ENCODE data around the gene PDE8A. TPM values are rescaled to one million over a fixed set of nuclear protein-coding genes. Genes with fewer than 3 reads are reported as not detected.

PDE8A gene
- total RNA-seq, 1 donor from 2014 or later: 43.4 TPM

DNA sequence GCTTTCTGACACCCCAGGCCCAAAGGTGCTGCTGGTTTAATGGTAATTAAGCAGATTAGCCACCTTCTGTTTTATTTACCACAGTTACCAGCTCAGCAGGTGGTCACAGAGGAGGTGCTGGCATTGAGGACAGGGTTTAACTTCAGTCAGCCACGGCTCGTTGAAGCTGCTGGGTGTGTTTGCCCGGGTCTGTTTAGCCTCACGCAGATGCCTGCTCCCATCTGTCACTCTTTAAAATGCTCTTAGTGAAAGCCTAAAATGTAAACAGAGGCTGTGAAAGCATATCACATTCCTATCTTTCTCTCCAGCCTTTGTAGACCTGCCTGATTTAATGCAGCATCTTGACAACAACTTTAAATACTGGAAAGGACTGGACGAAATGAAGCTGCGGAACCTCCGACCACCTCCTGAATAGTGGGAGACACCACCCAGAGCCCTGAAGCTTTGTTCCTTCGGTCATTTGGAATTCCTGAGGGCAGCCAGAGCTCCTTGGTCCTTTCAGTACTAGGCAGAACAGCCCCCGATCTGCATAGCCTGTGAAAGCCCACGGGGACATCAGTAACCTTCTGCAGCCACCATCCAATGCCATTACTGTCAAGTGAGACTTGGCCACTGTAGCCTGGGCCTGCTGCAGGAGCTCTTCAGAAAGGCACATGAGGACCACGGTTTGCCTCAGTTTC is 156.0 kb downstream of the PDE8A start:
- Mint-ChIP-seq H3K4me3 (ENCODE audit: unreplicated experiment) (no peak overlapping the region), H3K4me1 (ENCODE audit: unreplicated experiment) (peaks cover 4% of the 10 kb centered on the region), H3K27ac (ENCODE audit: unreplicated experiment) (no peak overlapping the region), H3K36me3 (ENCODE audit: low read depth, unreplicated experiment) (peaks cover 40% of the 10 kb centered on the region), H3K9me3 (ENCODE audit: unreplicated experiment) (no peaks in the 10 kb centered on the region), H3K27me3 (ENCODE audit: unreplicated experiment) (peaks cover 4% of the 10 kb centered on the region)
- TF ChIP-seq, protein P1, sequence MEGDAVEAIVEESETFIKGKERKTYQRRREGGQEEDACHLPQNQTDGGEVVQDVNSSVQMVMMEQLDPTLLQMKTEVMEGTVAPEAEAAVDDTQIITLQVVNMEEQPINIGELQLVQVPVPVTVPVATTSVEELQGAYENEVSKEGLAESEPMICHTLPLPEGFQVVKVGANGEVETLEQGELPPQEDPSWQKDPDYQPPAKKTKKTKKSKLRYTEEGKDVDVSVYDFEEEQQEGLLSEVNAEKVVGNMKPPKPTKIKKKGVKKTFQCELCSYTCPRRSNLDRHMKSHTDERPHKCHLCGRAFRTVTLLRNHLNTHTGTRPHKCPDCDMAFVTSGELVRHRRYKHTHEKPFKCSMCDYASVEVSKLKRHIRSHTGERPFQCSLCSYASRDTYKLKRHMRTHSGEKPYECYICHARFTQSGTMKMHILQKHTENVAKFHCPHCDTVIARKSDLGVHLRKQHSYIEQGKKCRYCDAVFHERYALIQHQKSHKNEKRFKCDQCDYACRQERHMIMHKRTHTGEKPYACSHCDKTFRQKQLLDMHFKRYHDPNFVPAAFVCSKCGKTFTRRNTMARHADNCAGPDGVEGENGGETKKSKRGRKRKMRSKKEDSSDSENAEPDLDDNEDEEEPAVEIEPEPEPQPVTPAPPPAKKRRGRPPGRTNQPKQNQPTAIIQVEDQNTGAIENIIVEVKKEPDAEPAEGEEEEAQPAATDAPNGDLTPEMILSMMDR (IDR thresholded peaks at IDR 0.05; ENCODE audit: unreplicated experiment): no peak
- DNase-seq (ENCODE audit: low spot score): no peak

DNA sequence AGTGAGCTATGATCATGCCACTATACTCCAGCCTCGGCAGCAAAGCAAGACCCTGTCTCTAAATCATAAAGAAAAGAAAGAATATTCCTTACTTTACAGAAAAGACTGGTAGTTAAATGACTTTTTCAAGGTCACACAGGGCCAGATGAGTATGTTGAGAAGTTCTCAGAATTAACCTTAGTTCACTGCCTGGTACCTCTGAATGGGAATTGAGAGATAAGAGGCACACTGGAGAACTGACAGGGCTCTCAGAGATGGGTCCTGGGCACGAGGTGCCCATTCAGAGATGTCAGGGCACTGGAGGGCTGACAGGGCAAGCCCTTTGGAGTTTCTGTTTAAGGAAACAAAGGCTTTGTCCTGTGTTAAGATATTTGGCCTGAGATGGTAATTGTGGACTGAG is 157.7 kb downstream of the PDE8A start:
- Mint-ChIP-seq H3K4me1 (ENCODE audit: unreplicated experiment) (peaks cover 4% of the 10 kb centered on the region), H3K9me3 (ENCODE audit: unreplicated experiment) (no peaks in the 10 kb centered on the region), H3K4me3 (ENCODE audit: unreplicated experiment) (no peak overlapping the region), H3K27ac (ENCODE audit: unreplicated experiment) (no peak overlapping the region), H3K27me3 (ENCODE audit: unreplicated experiment) (peaks cover 3% of the 10 kb centered on the region), H3K36me3 (ENCODE audit: low read depth, unreplicated experiment) (peaks cover 27% of the 10 kb centered on the region)
- TF ChIP-seq, protein P1 (IDR thresholded peaks at IDR 0.05; ENCODE audit: unreplicated experiment): no peak
- no peak for DNase-seq (ENCODE audit: low spot score)

DNA sequence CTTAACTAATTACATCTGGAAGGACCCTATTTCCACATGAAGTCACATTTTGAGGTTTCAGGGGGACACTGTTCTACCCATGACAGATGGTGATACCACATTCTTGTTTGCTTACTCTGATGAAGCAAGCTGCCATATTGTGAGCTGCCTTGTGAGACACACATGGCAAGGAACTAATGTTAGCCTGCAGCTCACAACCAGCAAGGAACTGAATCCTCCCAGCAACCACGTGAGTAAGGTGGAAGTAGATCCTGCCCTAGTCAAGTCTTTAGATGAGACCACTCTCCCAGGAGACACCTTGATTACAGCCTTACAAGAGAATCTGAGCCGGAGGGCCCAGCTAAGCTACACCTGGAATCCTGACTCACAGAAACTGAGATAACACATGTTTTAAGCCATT is 160.1 kb downstream of the PDE8A start:
- TF ChIP-seq, protein P1 (IDR thresholded peaks at IDR 0.05; ENCODE audit: unreplicated experiment): no peak

DNA sequence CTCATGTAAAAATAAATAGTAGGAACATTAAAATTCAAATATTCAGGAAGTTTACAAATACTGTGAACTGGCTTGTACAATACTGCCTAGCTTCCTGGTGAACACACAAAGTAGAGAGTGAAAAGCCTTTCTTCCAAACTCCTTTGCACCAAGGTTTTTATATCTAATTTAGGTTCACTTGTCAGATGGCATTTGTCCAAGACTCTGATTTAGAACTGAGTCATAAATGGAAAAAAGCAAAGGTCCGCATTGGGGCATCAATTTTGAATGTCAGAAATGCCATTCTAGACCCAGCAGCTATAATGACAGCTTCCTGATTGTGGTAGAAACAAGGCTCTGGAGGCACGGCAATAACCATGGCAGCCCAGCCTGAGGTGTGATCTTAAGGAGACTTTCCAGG is 160.7 kb downstream of the PDE8A start:
- Mint-ChIP-seq H3K27me3 (ENCODE audit: unreplicated experiment) (peaks cover 3% of the 10 kb centered on the region), H3K4me3 (ENCODE audit: unreplicated experiment) (no peak overlapping the region), H3K36me3 (ENCODE audit: low read depth, unreplicated experiment) (peaks cover 11% of the 10 kb centered on the region), H3K9me3 (ENCODE audit: unreplicated experiment) (no peaks in the 10 kb centered on the region), H3K4me1 (ENCODE audit: unreplicated experiment) (no peaks in the 10 kb centered on the region), H3K27ac (ENCODE audit: unreplicated experiment) (no peak overlapping the region)
- TF ChIP-seq, protein P1 (IDR thresholded peaks at IDR 0.05; ENCODE audit: unreplicated experiment): no peak
- no peak for DNase-seq (ENCODE audit: low spot score)

More for the DNA sequence above, 160.1 kb downstream of the PDE8A start:
- H3K9me3 Mint-ChIP-seq (ENCODE audit: unreplicated experiment): no peaks in the 10 kb centered on the region
- no peaks in the 10 kb centered on the region for H3K4me1 Mint-ChIP-seq (ENCODE audit: unreplicated experiment)
- H3K36me3 Mint-ChIP-seq (ENCODE audit: low read depth, unreplicated experiment): peaks cover 11% of the 10 kb centered on the region
- H3K4me3 Mint-ChIP-seq (ENCODE audit: unreplicated experiment): no peak overlapping the region
- DNase-seq (ENCODE audit: low spot score): no peak
- H3K27me3 Mint-ChIP-seq (ENCODE audit: unreplicated experiment): peaks cover 3% of the 10 kb centered on the region
- no peak overlapping the region for H3K27ac Mint-ChIP-seq (ENCODE audit: unreplicated experiment)

DNA sequence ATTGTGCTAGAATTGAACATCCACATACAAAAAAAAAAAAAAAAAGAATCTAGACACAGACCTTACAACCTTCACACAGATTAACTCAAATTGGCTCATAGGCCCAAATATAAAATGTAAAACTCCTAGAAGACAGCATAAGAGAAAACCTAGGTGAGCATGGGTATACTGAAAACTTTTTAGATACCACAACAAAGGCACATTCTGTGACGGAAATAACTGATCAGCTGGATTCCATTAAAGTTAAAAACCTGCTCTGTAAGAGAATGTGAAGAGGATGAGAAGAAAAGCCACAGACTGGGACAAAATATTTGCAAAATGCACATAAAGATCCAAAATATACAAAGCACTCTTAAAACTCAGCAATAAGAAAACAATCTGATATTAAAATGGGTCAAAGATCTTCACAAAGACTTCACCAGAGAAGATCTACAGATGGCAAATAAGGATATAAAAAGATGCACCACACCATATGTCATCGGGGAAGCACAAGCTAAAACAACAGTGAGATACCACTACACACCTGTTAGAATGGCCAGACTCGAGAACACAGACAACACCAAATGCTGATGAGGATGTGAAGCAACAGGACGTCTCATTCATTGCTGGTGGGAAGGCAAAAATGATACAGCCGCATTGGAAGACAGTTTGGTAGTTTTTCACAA is 167.9 kb downstream of the PDE8A start:
- TF ChIP-seq, protein P1 (IDR thresholded peaks at IDR 0.05; ENCODE audit: unreplicated experiment): no peak
- no peak for DNase-seq (ENCODE audit: low spot score)
- Mint-ChIP-seq H3K4me1 (ENCODE audit: unreplicated experiment) (peaks cover 6% of the 10 kb centered on the region), H3K27me3 (ENCODE audit: unreplicated experiment) (peaks cover 6% of the 10 kb centered on the region), H3K9me3 (ENCODE audit: unreplicated experiment) (no peaks in the 10 kb centered on the region), H3K36me3 (ENCODE audit: low read depth, unreplicated experiment) (no peaks in the 10 kb centered on the region), H3K4me3 (ENCODE audit: unreplicated experiment) (no peak overlapping the region), H3K27ac (ENCODE audit: unreplicated experiment) (no peak overlapping the region)

Data from endothelial cell (in vitro differentiated cells).